Measurements from ENCODE around the gene SLC2A10.
"Not testable (repeated sequence)": the region's sequence is repeated elsewhere in the genome, so short reads cannot be mapped to it uniquely, and the experiment has no call there.

The SLC2A10 gene
- 0 reads per million in 4 donors for total RNA-seq

DNA sequence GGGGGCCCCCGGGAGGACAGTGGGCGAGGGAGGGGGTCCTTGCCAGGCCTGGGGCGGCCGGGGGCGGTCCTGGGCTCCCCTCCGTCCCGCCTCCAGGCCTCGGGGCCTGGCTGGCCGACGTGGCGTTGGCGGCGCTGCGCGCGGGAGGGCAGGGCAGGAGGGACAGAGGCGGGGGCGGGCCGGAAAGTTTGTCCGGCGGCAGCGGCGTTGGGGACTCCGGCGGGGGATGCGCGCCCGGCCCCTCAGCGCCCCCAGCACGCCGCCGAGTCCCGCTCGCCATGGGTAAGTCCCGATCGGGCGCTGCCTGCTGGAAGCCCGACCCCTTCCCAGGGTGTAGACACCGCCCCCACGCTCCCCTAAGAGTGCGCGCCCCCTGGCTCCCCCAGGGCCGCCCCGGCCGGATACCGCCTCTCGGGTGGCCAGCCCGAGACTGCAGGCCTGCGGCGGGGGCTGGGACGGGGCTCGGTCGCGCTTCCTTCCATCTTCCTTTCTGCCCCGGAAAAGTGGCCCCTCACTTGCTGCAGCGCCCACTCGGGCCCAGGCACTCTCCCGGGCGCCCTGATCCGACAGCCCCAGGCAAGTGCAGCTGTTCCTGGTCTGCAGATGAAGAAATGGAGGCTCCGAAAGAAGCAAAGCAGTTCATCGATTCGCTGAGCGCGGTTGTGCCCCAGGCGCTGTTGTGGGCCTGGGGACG is at the start of gene SLC2A10:
Gene SLC2A10, plus strand, starts transcription at position 191 of the 694 bp plus-strand sequence. Its CDS starts 88 bp downstream, at position 279.
- no peak for DNase-seq

DNA sequence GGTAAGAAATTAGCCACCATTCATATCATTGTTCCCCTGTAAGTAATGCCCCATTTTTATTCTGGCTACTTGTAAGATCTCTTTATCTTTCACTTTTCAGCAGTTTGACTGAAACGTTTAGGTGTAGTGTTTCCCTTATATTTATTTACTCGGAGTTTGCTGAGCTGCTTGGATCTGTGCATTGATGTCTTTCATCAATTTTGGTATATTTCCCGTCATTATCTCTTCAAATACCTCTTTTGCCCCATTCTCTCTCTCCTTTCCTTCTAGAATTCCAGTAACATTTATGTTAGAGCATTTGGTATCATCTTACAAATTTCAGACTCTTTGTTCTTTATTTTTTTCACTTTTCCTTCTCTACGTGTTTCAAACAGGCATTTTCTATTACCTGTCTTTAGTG is 49.0 kb upstream of the SLC2A10 start:
- DNase-seq, result no peak

DNA sequence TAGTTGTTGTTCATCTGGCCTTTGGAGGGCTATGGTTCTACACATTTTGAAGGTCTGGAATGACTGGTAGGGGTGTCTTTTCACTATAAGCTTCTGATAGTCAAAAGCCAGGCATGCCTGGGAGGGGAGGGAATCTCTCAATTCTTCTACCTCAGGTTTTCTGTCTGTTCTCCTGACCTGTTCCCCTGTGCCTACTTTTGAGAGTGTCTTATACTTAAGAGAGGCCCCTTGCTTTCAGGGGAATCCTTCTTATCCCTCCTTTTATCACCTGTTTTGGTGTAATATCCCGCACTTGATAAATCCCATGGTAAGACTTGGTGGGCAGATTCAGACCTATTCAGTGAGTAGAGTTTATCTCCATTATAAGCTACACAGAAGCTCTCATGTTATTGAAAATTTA is 47.8 kb upstream of the SLC2A10 start:
- no peak for DNase-seq

- no peak for DNase-seq
Measured at GRCh38 chr20:46663531-46663930, 45.9 kb upstream of the SLC2A10 start.

DNA sequence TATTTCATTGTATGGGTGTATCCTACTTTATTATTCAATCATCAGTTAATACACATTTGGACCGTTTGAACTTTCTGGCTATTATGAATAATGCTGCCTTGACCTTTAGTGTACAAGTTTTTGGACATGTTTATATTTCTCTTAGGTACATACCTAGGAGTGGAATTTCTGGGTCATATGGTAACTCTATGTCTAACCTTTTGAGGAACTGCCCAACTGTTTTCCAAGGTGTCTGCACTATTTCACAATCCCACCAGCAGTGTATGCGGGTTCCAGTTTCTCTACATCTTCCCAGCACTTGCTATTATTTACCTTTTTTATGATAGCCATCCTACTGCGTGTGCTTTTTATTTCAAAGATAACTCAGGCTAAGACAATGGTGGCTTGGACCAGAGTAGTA is 43.8 kb upstream of the SLC2A10 start:
- no peak for DNase-seq

DNA sequence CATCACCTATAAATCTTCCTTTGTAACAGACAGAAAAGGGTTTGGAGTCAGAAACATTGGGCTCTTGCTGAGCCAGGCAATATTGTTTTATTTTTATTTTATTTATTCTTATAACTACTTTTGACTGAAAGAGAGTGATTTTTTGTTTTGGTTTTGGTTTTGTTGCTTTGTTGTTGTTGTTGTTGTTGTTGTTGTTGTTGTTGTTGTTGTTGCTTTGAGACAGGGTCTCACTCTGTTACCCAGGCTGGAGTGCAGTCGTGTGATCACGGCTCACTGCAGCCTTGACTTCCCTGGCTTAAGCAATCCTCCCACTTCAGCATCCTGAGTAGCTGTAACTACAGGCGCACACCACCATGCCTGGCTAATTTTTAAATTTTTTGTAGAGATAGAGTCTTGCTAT is 43.1 kb upstream of the SLC2A10 start:
- DNase-seq, result no peak

GRCh38 chr20:46666818-46667515 is 42.5 kb upstream of the SLC2A10 start:
- DNase-seq, result no peak

- no peak for DNase-seq
Measured at GRCh38 chr20:46670228-46670584, 39.2 kb upstream of the SLC2A10 start.

DNA sequence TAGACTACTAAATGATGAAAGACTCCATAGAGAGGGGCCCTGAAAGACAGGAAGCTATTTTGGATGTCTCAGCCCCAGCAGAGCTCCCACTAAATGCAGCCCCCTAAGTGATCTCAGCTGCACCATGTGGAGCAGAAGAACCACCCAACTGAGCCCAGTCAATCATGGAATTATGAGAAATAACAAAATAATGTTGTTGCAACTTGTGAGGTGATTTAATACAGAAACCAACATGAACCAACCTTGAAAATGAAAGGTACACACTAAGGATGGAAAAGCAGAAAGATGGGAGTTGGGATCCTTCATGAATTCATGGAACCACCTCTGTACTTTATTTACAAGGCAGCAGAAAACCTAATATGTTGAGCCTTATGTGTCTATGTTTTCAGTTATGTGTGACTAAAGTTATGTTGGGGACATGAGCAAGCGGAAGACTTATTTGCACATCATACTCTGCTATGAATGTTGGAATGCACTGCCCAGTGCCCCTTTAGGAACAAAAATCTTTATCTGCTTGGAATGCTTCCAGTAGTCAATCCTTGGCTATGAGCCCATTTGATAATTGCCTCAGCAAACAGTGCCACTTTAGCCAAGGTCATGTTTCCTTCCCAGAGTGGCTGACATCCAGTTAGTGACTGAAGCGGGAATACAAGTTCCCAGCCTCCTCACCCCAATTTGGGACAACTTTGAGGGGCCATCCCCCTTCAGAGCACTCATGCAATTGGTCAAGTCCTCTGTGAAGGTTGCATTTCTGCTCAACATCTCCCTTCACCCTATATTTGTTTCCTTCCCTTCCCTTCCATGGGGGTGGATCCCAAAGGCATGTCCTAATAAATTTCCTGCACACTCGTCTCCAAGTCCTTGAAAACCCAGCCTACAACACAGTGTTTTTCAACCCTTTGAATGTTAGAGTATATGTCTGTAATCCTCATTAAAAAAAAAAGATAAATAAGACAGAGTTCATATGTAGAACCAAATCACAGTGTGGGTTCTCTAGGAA is 38.6 kb upstream of the SLC2A10 start:
- DNase-seq, result no peak

DNA sequence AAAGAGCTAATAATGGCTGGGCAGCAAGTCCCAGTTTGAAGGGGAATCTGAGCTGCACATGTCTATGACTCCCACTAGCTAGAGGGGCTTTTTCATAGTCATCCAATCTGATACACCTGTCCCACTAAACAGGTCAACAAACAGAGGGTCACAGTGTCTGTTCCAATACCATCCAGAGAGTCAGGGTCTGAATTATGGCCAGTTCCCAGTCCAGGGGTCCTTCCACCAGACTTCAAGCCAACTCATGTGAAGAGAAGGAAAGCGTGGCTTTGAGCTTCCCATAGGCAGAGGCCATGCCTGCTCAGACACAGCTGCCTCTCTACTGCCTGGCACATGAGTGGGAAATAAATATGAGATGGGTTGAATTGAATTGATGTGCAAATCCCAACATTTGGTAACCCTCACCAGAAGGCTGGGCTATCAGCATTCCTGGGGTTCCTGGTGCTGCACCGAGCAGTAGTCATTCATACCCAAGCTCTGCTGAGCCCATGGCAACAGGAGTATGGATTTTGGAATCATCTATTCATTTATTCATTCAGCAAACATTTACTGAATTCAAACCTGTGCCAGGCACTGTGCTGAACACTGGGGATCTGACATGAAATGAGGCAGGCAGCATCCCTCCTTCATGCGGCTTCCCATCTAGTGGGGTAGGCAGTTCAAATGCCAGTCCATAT is 37.4 kb upstream of the SLC2A10 start:
- no peak for DNase-seq

GRCh38 chr20:46672543-46673148 is 36.8 kb upstream of the SLC2A10 start:
- no peak for DNase-seq

DNA sequence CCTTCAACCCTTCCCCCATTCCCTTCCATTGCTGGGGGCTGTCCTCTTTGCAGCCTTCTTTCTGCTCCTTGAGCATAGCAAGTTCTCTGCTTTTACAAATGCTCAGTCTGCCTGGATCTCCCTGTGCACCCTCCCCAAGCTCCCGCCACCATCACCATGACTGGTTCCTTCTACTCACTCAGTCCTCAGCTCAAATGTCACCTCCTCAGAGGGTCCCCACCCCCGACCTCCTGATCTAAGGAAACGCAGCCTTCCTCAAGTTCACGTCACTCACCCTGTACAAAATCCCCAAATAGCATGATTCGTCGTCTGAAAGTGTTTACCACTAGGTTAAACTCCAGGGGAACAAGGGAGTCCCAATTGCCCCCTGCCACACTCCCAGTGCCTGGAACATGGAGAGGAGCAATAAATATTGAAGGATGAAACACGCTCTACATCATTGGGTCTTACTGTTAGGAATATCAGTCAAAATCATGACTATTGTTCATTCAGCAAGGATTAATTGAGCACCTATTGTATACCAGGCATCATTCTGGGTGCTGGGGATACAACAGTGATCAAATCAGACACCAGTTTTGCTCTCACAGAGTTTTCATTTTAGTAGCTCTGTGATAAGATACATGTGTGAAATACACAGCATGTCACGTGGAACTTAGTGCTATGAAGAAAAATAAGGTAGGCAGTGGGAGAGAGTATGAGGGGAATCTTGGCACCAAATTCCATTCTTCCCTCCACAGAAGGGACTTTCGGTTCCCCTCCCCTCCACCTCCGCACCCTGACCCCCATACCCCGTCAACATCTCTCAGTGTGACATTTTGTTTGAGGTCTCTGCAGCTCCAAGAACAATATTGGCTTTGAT is 35.8 kb upstream of the SLC2A10 start:
- DNase-seq, result no peak

DNA sequence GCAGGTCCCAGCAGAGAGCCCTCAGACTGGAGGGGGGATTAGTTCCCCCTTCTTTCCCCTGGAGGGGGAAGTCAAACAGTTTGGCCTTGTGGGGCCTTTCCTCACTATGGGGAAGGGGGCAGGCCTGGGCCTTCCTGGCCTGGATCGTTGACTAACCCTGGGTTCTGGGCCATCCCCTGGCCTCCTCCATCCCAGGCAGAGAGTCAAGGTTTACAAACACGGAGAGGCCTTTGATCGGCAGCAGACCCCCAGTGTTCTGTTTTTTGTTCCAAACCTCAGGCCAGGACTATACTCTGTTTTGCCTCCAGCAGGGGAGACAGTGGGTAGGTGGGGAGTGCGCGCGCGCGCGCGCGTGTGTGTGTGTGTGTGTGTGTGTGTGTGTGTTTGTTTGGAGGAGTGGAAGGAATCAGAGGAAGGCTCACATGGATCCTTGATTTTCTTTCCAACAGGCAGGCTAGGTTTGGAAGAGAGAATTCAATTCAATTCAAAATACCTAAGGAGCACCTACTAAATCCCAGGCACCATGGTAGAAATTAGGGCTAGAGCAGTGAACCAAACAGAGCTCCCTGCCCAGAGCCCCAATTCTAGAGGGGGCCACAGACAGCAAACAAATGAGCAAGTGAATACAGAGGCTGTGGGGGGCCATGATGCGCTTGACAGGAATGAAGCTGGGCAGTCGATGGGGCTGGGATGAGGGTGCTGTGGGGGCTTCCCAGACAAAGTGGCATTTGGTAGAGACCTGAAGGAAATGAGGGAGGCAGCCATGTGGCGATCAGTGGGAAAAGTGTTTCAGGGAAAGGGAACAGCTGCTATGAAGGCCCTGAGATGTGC is 35.0 kb upstream of the SLC2A10 start:
- DNase-seq, result no peak

DNA sequence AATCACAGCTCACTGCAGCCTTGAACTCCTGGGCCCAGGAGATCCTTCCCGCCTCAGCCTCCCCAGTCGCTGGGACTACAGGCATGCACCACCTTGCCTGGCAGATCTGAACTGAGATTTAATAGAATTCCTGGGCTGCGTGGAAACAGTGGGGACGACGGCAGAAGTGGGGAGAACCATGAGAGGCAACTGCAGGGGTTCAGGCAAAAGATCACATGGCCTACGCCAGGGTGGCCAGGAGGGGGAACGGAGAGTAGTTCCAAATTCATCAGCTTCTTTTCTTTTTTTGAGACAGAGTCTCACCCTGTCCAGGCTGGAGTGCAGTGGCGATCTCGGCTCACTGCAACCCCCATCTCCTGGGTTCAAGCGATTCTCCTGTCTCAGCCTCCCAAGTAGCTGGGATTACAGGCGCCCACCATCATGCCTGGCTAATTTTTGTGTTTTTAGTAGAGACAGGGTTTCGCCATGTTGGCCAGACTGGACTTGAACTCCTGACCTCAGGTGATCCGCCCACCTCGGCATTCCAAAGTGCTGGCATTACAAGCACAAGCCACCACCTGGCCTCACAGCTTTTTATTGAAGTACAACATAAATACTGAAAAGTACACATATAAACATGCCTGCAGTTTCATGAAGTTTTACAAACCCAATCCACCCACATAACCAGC is 32.7 kb upstream of the SLC2A10 start:
- not testable (repeated sequence) for DNase-seq

GRCh38 chr20:46677608-46678007 is 31.8 kb upstream of the SLC2A10 start:
- no peak for DNase-seq

DNA sequence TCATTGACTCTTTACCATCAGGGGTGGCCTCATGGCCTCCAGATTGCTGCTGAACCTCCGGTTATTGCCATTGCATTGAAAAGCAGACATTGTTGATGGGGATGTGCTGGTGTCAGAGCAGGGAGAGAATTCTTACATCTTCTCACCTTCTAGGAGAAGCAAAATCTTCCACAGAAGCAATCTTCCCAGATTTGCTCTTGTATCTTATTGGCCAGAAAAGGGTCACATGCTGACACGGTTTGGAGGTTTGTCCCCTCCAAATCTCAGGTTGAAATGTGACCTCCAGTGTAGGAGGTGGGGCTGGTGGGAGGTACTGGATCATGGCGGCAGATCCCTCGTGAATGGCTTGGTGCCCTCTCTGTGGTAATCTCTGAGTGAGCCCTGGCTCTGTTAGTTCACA is 30.9 kb upstream of the SLC2A10 start:
- no peak for DNase-seq

GRCh38 chr20:46680684-46681031 is 28.8 kb upstream of the SLC2A10 start:
- DNase-seq, result no peak

- peak in 4 of 5 donors; percentile 35 to 59 (median 51) for DNase-seq
Measured at GRCh38 chr20:46681032-46681854, 28.2 kb upstream of the SLC2A10 start.

All from T-helper 1 cell (primary cell).